Dendritic cell treated with granulocyte-macrophage colony-stimulating factor and Interleukin-4, amounts not matched to agents 40 ng/mL and 50 ng/mL, for 4 days (primary cell): ENCODE measurements around the gene GPR180.

Experiments used
- H3K27ac Mint-ChIP-seq: one replicate; pipeline ENCODE4 v1.8.0; 2022; ENCODE audit warnings: mild to moderate bottlenecking, mixed read lengths
- H3K27me3 Mint-ChIP-seq: one replicate; pipeline ENCODE4 v1.8.0; 2022; ENCODE audit warnings: mild to moderate bottlenecking, mixed read lengths
- H3K36me3 Mint-ChIP-seq: one replicate; pipeline ENCODE4 v1.8.0; 2022; ENCODE audit warnings: low read depth, mixed read lengths
- H3K4me1 Mint-ChIP-seq: one replicate; pipeline ENCODE4 v1.8.0; 2022; ENCODE audit warnings: low read depth, mixed read lengths
- H3K4me3 Mint-ChIP-seq: one replicate; pipeline ENCODE4 v1.8.0; 2022; ENCODE audit warnings: mild to moderate bottlenecking, moderate library complexity, mixed read lengths
- H3K9me3 Mint-ChIP-seq: one replicate; pipeline ENCODE4 v1.8.0; 2022; ENCODE audit warnings: mixed read lengths
- intact Hi-C: fragments of 100-400 bp; cut with micrococcal nuclease; formaldehyde crosslinking; loops from one replicate; pipeline ENCODE4 v1.15.0; 2022

GPR180 gene

GRCh38 chr13:94583926-94584325 lies 17.7 kb upstream of the GPR180 start:
- Mint-ChIP-seq H3K9me3 (no peaks in the 10 kb centered on the region), H3K27ac (no peak overlapping the region), H3K27me3 (no peaks in the 10 kb centered on the region), H3K36me3 (peaks cover 90% of the 10 kb centered on the region), H3K4me3 (no peak overlapping the region), H3K4me1 (no peaks in the 10 kb centered on the region)
- intact Hi-C loops: no loop called here

- H3K4me1 Mint-ChIP-seq: no peaks in the 10 kb centered on the region
- intact Hi-C loops: no loop called here
- no peak overlapping the region for H3K4me3 Mint-ChIP-seq
- no peak overlapping the region for H3K27ac Mint-ChIP-seq
- H3K36me3 Mint-ChIP-seq: peaks cover 91% of the 10 kb centered on the region
- H3K9me3 Mint-ChIP-seq: no peaks in the 10 kb centered on the region
- no peaks in the 10 kb centered on the region for H3K27me3 Mint-ChIP-seq
These were observed 16.0 kb upstream of the GPR180 start for GRCh38 chr13:94585543-94586101.

DNA sequence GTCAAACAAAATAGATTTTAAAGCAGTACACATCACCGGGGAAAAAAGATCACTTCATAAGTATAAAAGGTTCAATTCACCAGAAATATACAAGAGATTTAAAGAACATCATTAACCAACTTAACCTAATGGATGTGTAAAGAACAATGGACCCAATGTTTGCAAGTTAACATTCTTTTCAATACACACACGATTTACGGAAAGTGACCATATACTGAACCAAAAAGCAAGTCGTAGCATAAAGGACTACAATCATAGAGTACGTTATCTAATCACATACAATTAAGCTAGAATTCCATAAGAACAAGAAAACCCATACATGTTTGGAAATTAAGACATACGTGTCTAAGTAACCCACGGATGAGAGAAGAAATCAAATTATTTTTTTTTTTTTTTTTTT lies 15.3 kb upstream of the GPR180 start:
- no peaks in the 10 kb centered on the region for H3K27me3 Mint-ChIP-seq
- no peaks in the 10 kb centered on the region for H3K4me1 Mint-ChIP-seq
- H3K27ac Mint-ChIP-seq: no peak overlapping the region
- peaks cover 89% of the 10 kb centered on the region for H3K36me3 Mint-ChIP-seq
- no peaks in the 10 kb centered on the region for H3K9me3 Mint-ChIP-seq
- intact Hi-C loops: no loop called here
- H3K4me3 Mint-ChIP-seq: no peak overlapping the region

GRCh38 chr13:94588541-94588940 lies 13.1 kb upstream of the GPR180 start:
- Mint-ChIP-seq H3K9me3 (no peaks in the 10 kb centered on the region), H3K27ac (no peak overlapping the region), H3K4me1 (no peaks in the 10 kb centered on the region), H3K4me3 (no peak overlapping the region), H3K27me3 (no peaks in the 10 kb centered on the region), H3K36me3 (peaks cover 77% of the 10 kb centered on the region)
- intact Hi-C loops: no loop called here

DNA sequence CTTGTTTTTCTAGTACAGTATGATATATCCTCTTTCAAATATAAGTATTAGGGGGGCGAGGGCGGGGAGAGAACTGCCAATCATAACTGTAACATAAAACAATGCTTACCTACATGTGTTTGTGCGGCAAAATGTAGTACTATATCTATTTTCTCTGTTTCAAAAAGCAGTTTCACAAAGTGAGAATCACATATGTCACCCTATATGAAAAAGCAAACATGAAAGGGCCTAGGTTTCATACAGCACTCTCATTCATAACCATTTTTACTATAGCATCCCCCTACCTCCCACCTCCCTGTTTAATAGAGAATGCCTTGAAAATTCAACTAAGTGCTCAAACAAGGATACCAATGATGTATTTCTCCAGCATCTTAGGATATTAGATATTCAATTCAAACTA lies 10.9 kb upstream of the GPR180 start:
- H3K4me1 Mint-ChIP-seq: peaks cover 15% of the 10 kb centered on the region
- no peak overlapping the region for H3K4me3 Mint-ChIP-seq

DNA sequence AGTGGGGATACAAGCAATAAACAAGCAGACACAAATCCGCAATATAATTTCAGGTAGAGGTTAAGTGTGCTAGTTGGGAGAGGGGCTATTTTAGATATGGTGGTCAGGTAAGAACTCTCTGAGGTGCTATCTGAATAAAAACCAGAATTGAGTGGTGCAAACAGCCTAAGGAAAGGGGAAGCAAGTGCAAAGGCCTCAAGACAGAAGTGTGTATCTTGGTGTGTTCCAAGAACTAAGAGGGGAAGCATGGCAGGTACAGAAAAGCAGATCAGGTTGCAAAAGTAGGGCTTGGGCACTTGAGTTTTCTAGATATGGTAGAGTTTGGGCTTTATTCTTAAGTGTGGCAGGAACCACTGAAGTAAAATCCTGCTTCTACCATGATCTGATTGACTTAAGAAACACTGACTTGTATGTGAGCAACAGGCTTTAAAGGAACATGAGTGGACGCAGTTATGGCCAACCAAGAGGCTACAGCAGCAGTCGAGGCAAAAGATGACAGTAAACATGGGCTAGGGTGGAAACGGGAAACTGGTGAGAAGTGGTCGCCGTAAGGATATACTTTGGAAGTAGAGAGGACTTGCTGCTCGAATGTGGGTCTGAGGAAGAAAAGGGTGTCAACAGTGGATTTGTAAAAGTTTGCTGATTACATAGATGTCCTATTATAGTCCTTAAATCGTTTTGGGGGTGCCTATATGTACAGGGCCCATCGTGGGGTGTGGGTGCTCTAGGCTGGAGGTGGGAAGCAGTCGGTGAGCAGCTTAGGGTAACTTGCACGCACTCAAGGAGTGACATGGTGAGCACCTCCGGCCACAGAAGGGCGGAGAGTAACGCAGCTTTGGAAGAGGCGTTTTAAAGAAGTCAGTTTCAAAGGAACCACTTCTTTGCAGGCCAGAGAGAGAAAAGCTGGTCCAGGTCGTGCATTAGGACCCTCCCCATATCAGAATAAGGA lies 6.4 kb upstream of the GPR180 start:
- Mint-ChIP-seq H3K4me3 (peak overlapping the region; percentile 84), H3K27me3 (peaks cover under 1% of the 10 kb centered on the region), H3K36me3 (peaks cover 26% of the 10 kb centered on the region), H3K4me1 (peaks cover 20% of the 10 kb centered on the region), H3K9me3 (peaks cover 1% of the 10 kb centered on the region), H3K27ac (peak overlapping the region; percentile 86)
- intact Hi-C loops: loop anchor here (1.0 kb wide), 1 partner anchor 9 kb away; no protein-coding TSS in a partner anchor

More for the DNA sequence above, 10.9 kb upstream of the GPR180 start:
- Mint-ChIP-seq H3K27me3 (no peaks in the 10 kb centered on the region), H3K9me3 (no peaks in the 10 kb centered on the region), H3K36me3 (peaks cover 63% of the 10 kb centered on the region), H3K27ac (no peak overlapping the region)
- intact Hi-C loops: no loop called here

GRCh38 chr13:94595950-94596574 lies 5.6 kb upstream of the GPR180 start, which contains the start of gene TGDS:
Gene TGDS, minus strand, starts transcription at chr13:94596152. Its CDS starts 16 bp downstream, at chr13:94596136.
- peaks cover 26% of the 10 kb centered on the region for H3K4me1 Mint-ChIP-seq
- intact Hi-C loops: loop anchor here (1.0 kb wide), 2 partner anchors 8 to 47 kb away; no protein-coding TSS in a partner anchor
- peak within 1 kb of the TSS; percentile 84 for H3K4me3 Mint-ChIP-seq
- H3K36me3 Mint-ChIP-seq: peaks cover 24% of the 10 kb centered on the region
- H3K9me3 Mint-ChIP-seq: peaks cover 9% of the 10 kb centered on the region
- H3K27me3 Mint-ChIP-seq: peaks cover 5% of the 10 kb centered on the region
- peak within 1 kb of the TSS; percentile 86 for H3K27ac Mint-ChIP-seq

- intact Hi-C loops: loop anchor here (1.0 kb wide), 1 partner anchor 47 kb away; no protein-coding TSS in a partner anchor
- Mint-ChIP-seq H3K27me3 (peaks cover 5% of the 10 kb centered on the region), H3K4me1 (peaks cover 26% of the 10 kb centered on the region)
These were observed 5.1 kb upstream of the GPR180 start for GRCh38 chr13:94596575-94596971.

GRCh38 chr13:94598281-94598680 lies 3.4 kb upstream of the GPR180 start:
- Mint-ChIP-seq H3K27ac (no peak overlapping the region), H3K4me1 (peaks cover 33% of the 10 kb centered on the region), H3K4me3 (no peak overlapping the region), H3K9me3 (peaks cover 10% of the 10 kb centered on the region), H3K27me3 (peaks cover 5% of the 10 kb centered on the region), H3K36me3 (peaks cover 10% of the 10 kb centered on the region)
- intact Hi-C loops: no loop called here

More at GRCh38 chr13:94596575-94596971, 5.1 kb upstream of the GPR180 start:
- Mint-ChIP-seq H3K36me3 (peaks cover 19% of the 10 kb centered on the region), H3K4me3 (peak overlapping the region; percentile 84), H3K27ac (peak overlapping the region; percentile 86), H3K9me3 (peaks cover 10% of the 10 kb centered on the region)

GRCh38 chr13:94599877-94600276 lies 1.8 kb upstream of the GPR180 start:
- H3K36me3 Mint-ChIP-seq: peaks cover 10% of the 10 kb centered on the region
- H3K9me3 Mint-ChIP-seq: peaks cover 10% of the 10 kb centered on the region
- H3K27me3 Mint-ChIP-seq: peaks cover 5% of the 10 kb centered on the region
- H3K4me3 Mint-ChIP-seq: no peak overlapping the region
- intact Hi-C loops: loop anchor here (5.0 kb wide), 1 partner anchor 627 kb away; no protein-coding TSS in a partner anchor
- no peak overlapping the region for H3K27ac Mint-ChIP-seq
- peaks cover 26% of the 10 kb centered on the region for H3K4me1 Mint-ChIP-seq

GRCh38 chr13:94602467-94602866 lies 810 bp downstream of the GPR180 start:
- Mint-ChIP-seq H3K4me3 (peak overlapping the region; percentile 86), H3K4me1 (peaks cover 25% of the 10 kb centered on the region), H3K27me3 (peaks cover 5% of the 10 kb centered on the region), H3K36me3 (peaks cover 17% of the 10 kb centered on the region), H3K27ac (peak overlapping the region; percentile 73), H3K9me3 (peaks cover 10% of the 10 kb centered on the region)
- intact Hi-C loops: loop anchor here (5.0 kb wide), 1 partner anchor 625 kb away; no protein-coding TSS in a partner anchor

GRCh38 chr13:94607056-94607455 lies 5.4 kb downstream of the GPR180 start:
- no peaks in the 10 kb centered on the region for H3K27me3 Mint-ChIP-seq
- H3K27ac Mint-ChIP-seq: no peak overlapping the region
- H3K9me3 Mint-ChIP-seq: no peaks in the 10 kb centered on the region

DNA sequence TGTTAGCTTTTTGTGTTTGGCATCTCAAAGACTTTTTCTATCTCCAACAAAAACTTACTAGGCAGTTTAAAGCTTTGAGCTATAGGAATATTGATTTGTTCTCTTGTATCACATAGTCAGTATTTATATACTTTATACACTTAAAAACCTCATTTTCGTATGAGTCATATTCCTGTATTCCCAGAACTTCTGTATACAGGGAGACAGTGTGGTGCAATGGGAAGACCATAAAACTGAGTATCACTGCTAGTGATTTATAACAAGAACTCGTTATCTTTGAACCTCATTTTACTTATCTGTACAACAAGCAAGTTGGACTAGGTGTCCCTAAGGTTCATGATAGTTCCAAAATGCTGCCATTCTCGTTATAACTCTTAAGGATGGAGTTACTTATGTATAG lies 6.3 kb downstream of the GPR180 start:
- intact Hi-C loops: no loop called here
- peaks cover 31% of the 10 kb centered on the region for H3K36me3 Mint-ChIP-seq
- no peaks in the 10 kb centered on the region for H3K9me3 Mint-ChIP-seq
- H3K27ac Mint-ChIP-seq: no peak overlapping the region
- no peak overlapping the region for H3K4me3 Mint-ChIP-seq
- no peaks in the 10 kb centered on the region for H3K27me3 Mint-ChIP-seq
- H3K4me1 Mint-ChIP-seq: peaks cover 15% of the 10 kb centered on the region

More at GRCh38 chr13:94607056-94607455, 5.4 kb downstream of the GPR180 start:
- peaks cover 20% of the 10 kb centered on the region for H3K4me1 Mint-ChIP-seq
- H3K36me3 Mint-ChIP-seq: peaks cover 31% of the 10 kb centered on the region
- intact Hi-C loops: no loop called here
- no peak overlapping the region for H3K4me3 Mint-ChIP-seq
